Transverse colon (tissue), 3 donors: ENCODE results near the gene SLC11A1.

Experiments
- CTCF ChIP-seq, 5 experiments: fragments of 200-600 bp in 3 of 5; fragments of 450-650 bp in 2 of 5; sonication (generic) in 3 of 5; IDR thresholded peaks; 1 replicate in 2 of 5; 2 replicates in 3 of 5; pipeline ENCODE4 v1.5.1; 2016 to 2017; ENCODE audit warnings: antibody characterized with exemption in 5 of 5, inconsistent platforms in 3 of 5, mild to moderate bottlenecking in 2 of 5, moderate library complexity in 1 of 5
- EP300 ChIP-seq: sonication (generic); formaldehyde crosslinking; IDR thresholded peaks from one replicate; pipeline ENCODE4 v1.6.1; 2017; ENCODE audit warnings: antibody characterized with exemption, low read depth

- TF ChIP-seq EP300 (no peak), CTCF (IDR thresholded peaks at IDR 0.05) (peak; percentile 67 to 94 (median 86))
These were observed 24.3 kb downstream of the SLC11A1 start for GRCh38 chr2:218406209-218406948.
